ENCODE measurements around the gene NXF1.
"Not testable (repeated sequence)": the region's sequence is repeated elsewhere in the genome, so short reads cannot be mapped to it uniquely, and the experiment has no call there.

NXF1 gene

DNA sequence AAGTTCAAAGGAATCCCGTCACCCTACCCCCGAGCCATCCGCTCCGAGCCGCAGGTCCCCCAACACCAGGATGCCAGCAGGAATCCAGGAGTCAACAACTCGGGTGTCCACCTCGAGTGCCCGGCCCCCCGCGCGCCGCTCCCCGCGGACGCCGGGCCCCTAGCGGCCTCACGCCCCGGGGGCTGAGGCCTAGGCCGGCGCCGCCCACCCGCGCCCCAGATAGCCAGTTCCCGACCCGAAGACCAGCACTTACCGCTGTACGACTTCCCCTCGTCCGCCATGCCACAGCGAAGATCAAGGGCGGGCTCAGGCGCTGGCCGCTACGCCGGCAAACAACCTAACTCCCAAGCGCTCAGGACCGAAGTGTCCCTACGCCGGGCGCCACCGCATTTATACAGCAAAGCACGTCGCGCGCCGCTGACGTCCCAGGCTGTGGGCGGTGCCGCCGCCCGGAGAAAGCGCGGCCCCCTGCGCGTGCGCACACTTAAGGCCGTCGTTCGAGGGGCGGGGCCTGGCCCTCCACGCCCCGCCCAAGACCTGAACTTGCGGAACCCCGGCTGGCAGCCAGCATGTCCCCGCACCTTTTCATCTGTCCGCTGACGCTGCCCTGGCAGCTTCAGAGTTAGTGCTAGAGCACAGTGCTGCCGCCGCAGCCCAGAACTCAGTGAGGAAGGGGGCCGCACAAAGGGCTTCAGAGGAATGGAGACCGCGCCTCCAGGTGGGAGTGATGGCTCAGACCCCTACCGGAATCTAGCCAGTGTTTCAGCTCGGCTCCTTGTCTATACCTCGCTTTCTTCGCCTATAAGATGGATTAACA is at the start of gene NXF1:
Gene NXF1, minus strand, starts transcription at position 365 of the 817 bp plus-strand sequence. Its CDS starts 84 bp downstream, at position 281.
- DNase-seq, result peak; percentile 88 to 89

- DNase-seq, result no peak
Measured at GRCh38 chr11:62854013-62854824, 49.0 kb upstream of the NXF1 start.

- no peak for DNase-seq
Measured at GRCh38 chr11:62853279-62853965, 48.2 kb upstream of the NXF1 start.

DNA sequence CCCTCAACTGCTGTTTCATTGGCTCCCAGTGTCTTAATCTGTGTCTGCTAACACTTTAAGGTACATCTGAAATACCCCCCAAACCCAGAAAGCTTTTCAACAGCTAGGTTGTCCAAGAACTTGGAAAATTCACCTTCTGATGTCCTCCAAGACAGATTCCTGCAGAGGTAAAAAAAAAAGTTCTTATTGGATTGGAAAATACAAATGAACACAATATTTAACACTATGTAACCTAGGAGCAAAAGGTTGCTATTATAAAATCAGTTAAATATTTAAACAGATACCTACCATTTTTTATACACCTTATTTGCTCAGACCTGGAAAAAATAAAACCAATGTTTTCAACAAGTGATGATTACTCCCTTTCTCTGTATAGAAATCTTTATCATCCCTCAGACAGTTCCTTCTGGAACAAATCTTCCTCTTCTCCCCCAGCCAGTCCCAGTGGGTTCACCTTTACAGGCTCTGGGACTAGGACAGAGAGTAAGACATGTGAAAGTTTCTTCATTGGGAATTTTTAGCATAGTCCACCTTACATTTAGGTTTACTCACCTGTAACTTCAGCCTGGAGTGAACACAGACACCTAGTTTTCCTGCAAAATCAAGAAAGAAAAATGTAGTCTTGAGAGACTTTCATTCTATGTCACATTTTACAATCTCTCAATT is 47.4 kb upstream of the NXF1 start:
- no peak for DNase-seq

GRCh38 chr11:62851807-62852522 is 46.7 kb upstream of the NXF1 start:
- DNase-seq, result peak in 1 of 2 experiments; percentile 48

- no peak for DNase-seq
Measured at GRCh38 chr11:62850911-62851806, 45.9 kb upstream of the NXF1 start.

DNA sequence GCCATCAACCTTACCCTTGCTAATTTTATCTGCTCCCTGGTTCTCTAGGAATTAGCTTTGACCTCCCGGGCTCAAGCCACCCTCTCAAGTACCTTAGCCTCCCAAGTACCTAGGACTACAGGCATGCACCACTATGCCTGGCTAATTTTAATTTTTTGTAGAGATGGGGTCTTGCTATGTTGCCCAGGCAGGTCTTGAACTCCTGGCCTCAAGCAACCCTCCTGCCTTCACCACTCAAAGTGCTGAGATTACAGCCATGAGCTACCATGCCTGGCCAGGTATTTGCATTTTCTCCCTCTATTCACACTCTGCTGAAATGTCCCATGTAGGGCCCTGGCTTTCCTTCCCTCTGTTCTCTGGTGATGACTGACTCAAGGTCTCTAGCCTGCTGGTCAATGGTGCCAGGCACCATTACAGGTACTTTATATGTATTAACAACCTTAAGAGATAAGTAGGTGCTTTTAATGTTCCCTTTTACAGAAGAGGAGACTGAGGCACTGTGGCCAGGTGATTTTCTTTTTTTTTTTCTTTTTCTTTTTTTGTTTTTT is 42.6 kb upstream of the NXF1 start:
- no peak for DNase-seq

- no peak for DNase-seq
Measured at GRCh38 chr11:62846177-62846576, 40.9 kb upstream of the NXF1 start.

DNA sequence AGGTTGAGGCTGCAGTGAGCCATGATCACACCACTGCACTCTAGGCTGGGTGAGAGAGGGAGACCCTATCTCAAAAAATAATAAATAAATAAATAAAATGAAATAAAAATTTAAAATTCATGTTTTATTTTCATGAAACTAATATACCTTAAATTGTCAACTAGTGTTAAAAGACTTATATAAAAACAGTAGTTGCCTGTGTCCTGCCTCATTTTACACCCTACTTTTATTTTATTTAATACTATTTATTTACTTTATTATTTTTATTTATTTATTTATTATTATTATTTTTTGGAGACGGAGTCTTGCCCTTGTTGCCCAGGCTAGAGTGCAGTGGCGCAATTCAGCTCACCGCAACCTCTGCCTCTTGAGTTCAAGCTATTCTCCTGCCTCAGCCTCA is 38.9 kb upstream of the NXF1 start:
- no peak for DNase-seq

DNA sequence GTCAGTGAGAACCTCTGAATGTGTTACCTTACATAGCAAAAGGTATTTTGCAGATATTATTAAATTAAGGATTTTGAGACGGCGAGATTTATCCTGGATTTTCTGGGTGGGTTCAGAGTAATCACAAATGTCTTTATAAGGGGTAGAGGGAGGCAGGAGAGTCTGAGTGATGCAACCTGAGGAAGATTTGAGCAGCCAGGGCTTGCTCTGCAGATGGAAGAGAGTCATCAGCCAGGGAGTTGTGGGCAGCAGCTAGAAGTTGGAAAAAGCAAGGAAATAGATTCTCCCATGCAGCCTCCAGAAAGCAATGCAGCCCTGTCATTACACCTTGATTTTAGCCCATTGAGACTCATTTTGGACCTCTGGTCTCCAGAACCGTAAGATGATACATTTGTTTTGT is 38.2 kb upstream of the NXF1 start:
- no peak for DNase-seq

GRCh38 chr11:62842891-62843290 is 37.7 kb upstream of the NXF1 start:
- DNase-seq, result not testable (repeated sequence)

DNA sequence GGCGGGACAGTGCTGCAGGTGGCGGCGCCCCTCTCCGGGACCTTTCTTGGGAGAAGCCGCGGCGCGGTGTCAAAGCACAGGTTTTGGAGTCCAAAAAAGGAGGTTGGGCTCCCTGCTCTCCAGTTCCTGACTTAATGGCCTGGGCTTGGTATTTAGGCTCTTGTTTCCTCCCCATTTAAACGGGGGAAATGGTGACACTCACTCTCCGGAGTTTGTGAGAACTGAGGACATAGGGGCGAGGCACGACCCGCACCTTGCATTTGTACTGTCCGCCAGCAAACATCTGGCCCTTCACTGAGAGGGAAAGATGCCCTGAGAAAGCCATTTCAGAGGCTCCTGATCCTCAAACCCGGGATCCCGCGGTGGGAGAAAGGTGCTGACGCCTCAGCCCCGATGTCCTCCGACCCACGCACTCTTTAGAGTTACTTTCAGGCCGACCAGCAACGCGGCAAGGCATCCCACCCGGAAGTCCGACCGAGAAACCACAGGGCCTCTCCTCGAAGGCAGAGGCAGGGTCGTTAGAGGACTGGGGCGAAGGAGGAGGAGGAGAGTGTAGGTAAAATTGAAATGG is 37.0 kb upstream of the NXF1 start:
- no peak for DNase-seq

DNA sequence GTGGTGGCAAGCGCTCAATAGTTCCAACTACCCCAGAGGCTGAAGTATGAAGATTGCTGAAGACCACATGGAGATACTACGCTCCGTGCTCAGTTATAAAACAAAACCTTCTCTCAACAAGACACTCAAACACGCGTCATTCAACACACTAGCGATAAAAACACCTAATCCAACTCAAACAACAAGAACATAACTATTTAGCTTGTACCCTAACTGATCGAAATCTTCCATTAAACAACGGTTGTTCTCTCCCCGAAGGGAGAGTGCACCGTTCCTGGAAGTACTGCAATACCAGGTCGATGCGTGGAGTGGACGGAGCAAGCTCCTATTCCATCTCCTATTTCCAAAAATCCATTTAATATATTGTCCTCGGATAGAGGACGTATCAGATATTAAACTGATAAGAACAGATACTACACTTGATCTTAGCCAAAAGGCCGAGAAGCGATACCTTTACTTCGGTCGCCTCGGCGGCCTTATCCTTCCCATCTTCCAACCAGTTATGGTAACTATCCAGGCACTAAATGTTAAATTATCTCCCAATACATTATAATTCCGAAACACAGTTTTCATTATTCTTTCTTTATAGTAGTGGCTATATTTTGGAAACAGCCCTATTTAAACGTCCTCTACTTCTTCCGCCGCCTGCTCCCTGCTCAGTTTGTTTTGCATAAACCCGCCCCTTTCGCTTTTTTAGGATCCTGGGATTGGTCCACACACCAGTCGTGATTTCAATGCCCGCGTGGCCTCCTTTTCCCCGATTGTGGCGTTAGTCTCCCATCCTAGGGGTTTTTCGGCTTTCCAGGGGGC is 36.3 kb upstream of the NXF1 start:
- DNase-seq, result peak; percentile 99

DNA sequence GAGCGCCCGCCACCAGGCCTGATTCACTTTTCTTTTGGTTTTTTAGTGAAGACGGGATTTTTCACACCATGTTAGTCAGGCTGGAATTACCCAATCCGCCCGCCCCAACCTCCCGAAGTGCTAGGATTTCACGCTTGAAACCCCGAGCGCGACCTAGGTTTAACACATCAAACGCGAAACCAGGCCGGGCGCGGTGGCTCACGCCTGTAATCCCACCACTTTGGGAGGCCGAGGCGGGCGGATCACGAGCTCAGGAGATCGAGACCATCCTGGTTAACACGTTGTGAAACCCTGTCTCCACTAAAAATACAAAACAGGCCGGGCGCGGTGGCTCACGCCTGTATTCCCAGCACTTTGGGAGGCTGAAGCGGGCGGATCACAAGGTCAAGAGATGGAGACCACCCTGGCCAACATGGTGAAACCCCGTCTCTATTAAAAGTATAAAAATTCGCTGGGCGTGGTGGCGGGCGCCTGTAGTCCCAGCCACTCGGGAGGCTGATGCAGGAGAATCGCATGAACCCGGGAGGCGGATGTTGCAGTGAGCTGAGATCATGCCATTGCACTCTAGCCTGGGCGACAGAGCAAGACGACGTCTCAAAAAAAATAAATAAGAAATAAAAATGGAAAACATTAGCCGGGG is 35.6 kb upstream of the NXF1 start:
- peak in 1 of 2 experiments; percentile 55 for DNase-seq

DNA sequence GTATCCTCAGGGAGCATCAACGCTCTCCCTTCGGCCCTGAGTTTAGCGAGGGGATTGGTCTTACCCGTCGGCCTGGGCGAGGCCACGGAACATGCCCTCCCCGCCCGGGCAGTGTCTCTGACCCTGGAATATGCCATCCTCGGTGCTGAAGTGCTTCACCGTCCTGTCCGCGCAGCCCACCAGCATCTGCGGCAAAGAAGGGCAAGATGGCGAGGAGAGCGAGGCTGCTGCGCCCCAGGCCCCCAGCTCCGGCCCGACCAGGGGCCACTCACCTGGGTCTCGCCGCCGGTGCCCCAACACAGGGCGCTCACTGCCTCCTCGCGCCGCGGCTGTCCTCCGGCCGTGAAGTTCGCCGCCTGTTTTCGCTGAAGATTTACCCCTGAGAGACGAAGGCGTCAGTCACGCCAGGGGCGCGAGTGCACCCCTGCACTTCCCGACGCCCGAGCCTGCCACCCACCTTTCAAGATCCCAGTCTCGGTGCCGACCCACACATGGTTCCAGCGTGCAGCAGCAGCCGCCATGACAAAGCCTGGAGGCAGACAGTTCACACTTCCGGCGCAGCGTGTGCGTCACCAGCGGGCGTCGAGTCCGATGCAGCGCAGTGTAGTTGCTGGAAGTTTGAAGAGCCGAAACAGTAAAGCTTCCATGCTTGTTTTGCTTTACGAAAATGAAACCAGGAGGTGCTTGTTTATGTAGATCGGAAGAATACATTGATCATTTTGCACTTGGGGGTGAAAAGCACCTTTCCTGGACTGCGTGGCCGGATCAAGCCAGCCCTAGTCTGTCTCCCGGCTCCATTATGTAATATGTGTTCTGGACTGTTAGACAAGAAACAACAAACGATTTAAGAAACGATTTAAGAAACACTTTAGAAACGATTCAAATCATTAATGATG is 34.1 kb upstream of the NXF1 start, which contains the start of gene WDR74:
Gene WDR74, minus strand, starts transcription at position 541 of the 896 bp plus-strand sequence. Its CDS starts 20 bp downstream, at position 521.
- peak; percentile 88 to 92 for DNase-seq

GRCh38 chr11:62835336-62835735 is 30.1 kb upstream of the NXF1 start:
- no peak for DNase-seq

All from Kasumi-1 (cell line).